Measurements from ENCODE around the gene LPAR3.

Gene LPAR3

GRCh38 chr1:84800090-84801073, 92.6 kb downstream of the LPAR3 start:
- DNase-seq = no peak
- Histone ChIP-seq H4K20me1 (ENCODE audit: insufficient read depth, low read length) (no peaks in the 10 kb centered on the region), H3K4me3 (ENCODE audit: low read length) (no peak overlapping the region), H3K27me3 (replicated peaks; ENCODE audit: insufficient read depth, low read length) (no peaks in the 10 kb centered on the region), H3K4me1 (ENCODE audit: low read length) (no peaks in the 10 kb centered on the region), H3K27ac (ENCODE audit: low read length) (no peak overlapping the region), H3F3A (ENCODE audit: insufficient read depth, low read length) (no peaks in the 10 kb centered on the region), H3K4me2 (ENCODE audit: low read depth, low read length) (no peak overlapping the region), H2AFZ (ENCODE audit: low read length) (no peak overlapping the region), H3K36me3 (replicated peaks; ENCODE audit: insufficient read depth, low read length) (no peaks in the 10 kb centered on the region), H3K9ac (ENCODE audit: low read length) (no peak overlapping the region), H3K9me3 (replicated peaks; ENCODE audit: insufficient read depth, low read length) (no peaks in the 10 kb centered on the region), H3K79me2 (ENCODE audit: low read length) (no peaks in the 10 kb centered on the region), H3K9me2 (replicated peaks; ENCODE audit: insufficient read depth, low read length) (no peaks in the 10 kb centered on the region)
- TF ChIP-seq, protein P1, sequence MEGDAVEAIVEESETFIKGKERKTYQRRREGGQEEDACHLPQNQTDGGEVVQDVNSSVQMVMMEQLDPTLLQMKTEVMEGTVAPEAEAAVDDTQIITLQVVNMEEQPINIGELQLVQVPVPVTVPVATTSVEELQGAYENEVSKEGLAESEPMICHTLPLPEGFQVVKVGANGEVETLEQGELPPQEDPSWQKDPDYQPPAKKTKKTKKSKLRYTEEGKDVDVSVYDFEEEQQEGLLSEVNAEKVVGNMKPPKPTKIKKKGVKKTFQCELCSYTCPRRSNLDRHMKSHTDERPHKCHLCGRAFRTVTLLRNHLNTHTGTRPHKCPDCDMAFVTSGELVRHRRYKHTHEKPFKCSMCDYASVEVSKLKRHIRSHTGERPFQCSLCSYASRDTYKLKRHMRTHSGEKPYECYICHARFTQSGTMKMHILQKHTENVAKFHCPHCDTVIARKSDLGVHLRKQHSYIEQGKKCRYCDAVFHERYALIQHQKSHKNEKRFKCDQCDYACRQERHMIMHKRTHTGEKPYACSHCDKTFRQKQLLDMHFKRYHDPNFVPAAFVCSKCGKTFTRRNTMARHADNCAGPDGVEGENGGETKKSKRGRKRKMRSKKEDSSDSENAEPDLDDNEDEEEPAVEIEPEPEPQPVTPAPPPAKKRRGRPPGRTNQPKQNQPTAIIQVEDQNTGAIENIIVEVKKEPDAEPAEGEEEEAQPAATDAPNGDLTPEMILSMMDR (IDR thresholded peaks at IDR 0.05; ENCODE audit: low read length) = no peak
- TF ChIP-seq EZH2phosphoT487 (IDR thresholded peaks at IDR 0.05; ENCODE audit: low read length) (no peak), EZH2 (optimal IDR thresholded peaks at IDR 0.05; ENCODE audit: low read depth, low read length) (no peak)

DNA sequence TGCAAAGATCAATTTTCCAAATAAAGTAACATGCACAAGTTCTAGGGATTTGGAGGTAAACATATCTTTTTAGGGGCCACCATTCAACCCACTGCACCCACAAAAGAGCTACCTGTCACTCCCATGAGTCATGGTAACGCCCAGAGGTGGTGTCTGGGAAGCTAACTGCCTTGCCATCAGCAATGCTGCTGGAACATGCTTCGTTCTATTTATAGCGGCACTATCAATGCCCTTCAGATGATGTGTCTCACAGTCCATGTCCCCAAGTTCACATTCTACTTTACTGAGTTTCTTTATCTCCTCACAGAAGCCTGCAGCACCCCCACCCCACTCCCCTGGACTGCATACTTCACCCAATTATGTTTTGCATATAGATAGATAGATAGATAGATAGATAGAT, 95.4 kb downstream of the LPAR3 start:
- TF ChIP-seq EZH2 (optimal IDR thresholded peaks at IDR 0.05; ENCODE audit: low read depth, low read length) (no peak), EZH2phosphoT487 (IDR thresholded peaks at IDR 0.05; ENCODE audit: low read length) (no peak)
- TF ChIP-seq, protein P1 (IDR thresholded peaks at IDR 0.05; ENCODE audit: low read length) = no peak
- Histone ChIP-seq H3K9ac (ENCODE audit: low read length) (no peak overlapping the region), H3K4me3 (ENCODE audit: low read length) (no peak overlapping the region), H3K36me3 (replicated peaks; ENCODE audit: insufficient read depth, low read length) (no peaks in the 10 kb centered on the region), H3K4me1 (ENCODE audit: low read length) (no peaks in the 10 kb centered on the region), H3K27me3 (replicated peaks; ENCODE audit: insufficient read depth, low read length) (no peaks in the 10 kb centered on the region), H3F3A (ENCODE audit: insufficient read depth, low read length) (no peaks in the 10 kb centered on the region), H3K27ac (ENCODE audit: low read length) (no peak overlapping the region), H3K9me3 (replicated peaks; ENCODE audit: insufficient read depth, low read length) (no peaks in the 10 kb centered on the region), H2AFZ (ENCODE audit: low read length) (no peak overlapping the region), H3K4me2 (ENCODE audit: low read depth, low read length) (no peak overlapping the region), H4K20me1 (ENCODE audit: insufficient read depth, low read length) (no peaks in the 10 kb centered on the region), H3K9me2 (replicated peaks; ENCODE audit: insufficient read depth, low read length) (no peaks in the 10 kb centered on the region), H3K79me2 (ENCODE audit: low read length) (no peaks in the 10 kb centered on the region)
- DNase-seq = no peak

DNA sequence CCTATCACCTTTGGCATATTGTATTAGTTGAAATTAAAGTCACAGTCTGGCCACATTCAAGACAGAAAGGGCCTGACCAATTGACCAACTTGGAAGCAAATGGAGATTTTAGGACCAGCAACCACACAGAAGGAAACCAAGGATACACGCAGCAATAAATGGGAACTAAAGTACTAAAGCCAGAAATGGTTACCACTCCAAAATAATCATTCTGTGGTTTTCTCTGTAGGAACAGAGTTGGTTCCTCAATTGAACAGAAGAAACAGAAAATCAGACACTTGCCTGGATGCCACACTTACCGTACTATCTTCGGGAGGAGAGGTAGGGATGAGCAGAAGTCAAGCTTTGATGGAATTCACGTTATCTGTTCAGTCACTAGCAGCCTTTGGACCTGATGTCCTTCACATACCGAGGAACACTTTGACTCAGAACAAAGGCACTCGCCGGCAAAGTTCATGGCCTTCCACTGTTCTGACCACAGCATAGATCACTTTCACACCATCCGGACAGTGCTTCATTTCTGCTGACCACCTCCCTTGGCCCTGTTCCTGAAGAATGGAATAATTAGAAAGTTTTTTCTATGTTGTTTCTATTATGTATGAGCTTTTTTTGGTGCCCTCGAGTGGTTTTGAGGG, 96.9 kb downstream of the LPAR3 start:
- Histone ChIP-seq H3K9me2 (replicated peaks; ENCODE audit: insufficient read depth, low read length) (no peaks in the 10 kb centered on the region), H3K4me3 (ENCODE audit: low read length) (no peak overlapping the region), H3K27ac (ENCODE audit: low read length) (no peak overlapping the region), H3K36me3 (replicated peaks; ENCODE audit: insufficient read depth, low read length) (no peaks in the 10 kb centered on the region), H4K20me1 (ENCODE audit: insufficient read depth, low read length) (no peaks in the 10 kb centered on the region), H3K9me3 (replicated peaks; ENCODE audit: insufficient read depth, low read length) (no peaks in the 10 kb centered on the region), H3K79me2 (ENCODE audit: low read length) (no peaks in the 10 kb centered on the region), H3K9ac (ENCODE audit: low read length) (no peak overlapping the region), H3K4me2 (ENCODE audit: low read depth, low read length) (no peak overlapping the region), H2AFZ (ENCODE audit: low read length) (no peak overlapping the region), H3K27me3 (replicated peaks; ENCODE audit: insufficient read depth, low read length) (no peaks in the 10 kb centered on the region), H3F3A (ENCODE audit: insufficient read depth, low read length) (no peaks in the 10 kb centered on the region), H3K4me1 (ENCODE audit: low read length) (no peaks in the 10 kb centered on the region)
- no peak for DNase-seq
- TF ChIP-seq EZH2 (optimal IDR thresholded peaks at IDR 0.05; ENCODE audit: low read depth, low read length) (no peak), EZH2phosphoT487 (IDR thresholded peaks at IDR 0.05; ENCODE audit: low read length) (no peak)
- TF ChIP-seq, protein P1 (IDR thresholded peaks at IDR 0.05; ENCODE audit: low read length) = no peak

Data from MM.1S (cell line).